Endometrial microvascular endothelial cells (primary cell): ENCODE data around the gene MOBP. TPM values are rescaled to one million over a fixed set of nuclear protein-coding genes. Genes with fewer than 3 reads are reported as not detected.
"Not testable (repeated sequence)": the region's sequence is repeated elsewhere in the genome, so short reads cannot be mapped to it uniquely, and the experiment has no call there.

Experiments used
- in situ Hi-C: cut with HindIII; loops from 2 replicates; pipeline ENCODE4 v1.10.0; 2017; ENCODE audit warnings: low sequenced_read_pairs, low pct_unique_long_range_greater_than_20kb; ENCODE audit errors: inconsistent ontology term
- total RNA-seq: library from RNA; depleted of rRNA; stranded (reverse); fragments of >200 nt; gene quantifications from one replicate; pipeline ENCODE4 v1.2.3, GENCODE V29; 2015; ENCODE audit errors: inconsistent ontology term

Gene MOBP
- total RNA-seq, 1 donor from 2014 or later, result not detected

GRCh38 chr3:39447637-39448483, 19.6 kb upstream of the MOBP start:
- in situ Hi-C loops, result no loop called here

GRCh38 chr3:39448506-39449233, 18.8 kb upstream of the MOBP start:
- in situ Hi-C loops, result no loop called here

DNA sequence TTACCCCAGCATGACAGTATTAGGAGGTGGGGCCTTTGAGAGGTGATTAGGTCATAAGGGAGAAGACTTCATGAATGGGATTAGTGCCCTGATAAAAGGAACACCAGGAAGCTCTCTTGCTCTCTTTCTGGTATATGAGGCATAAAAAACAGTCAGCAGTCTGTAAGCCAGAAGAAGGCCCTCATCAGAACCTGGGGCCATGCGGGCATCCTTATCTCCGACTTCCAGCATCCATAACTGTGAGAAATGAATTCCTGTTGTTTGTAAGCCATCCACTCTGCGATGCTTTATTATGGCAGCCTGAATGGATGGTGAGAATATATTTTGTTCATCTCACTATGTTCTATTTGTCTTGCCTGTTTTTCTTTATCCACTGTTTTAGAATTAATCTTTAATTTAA, 17.7 kb upstream of the MOBP start:
- in situ Hi-C loops, result no loop called here

GRCh38 chr3:39453134-39453533, 14.3 kb upstream of the MOBP start:
- in situ Hi-C loops, result no loop called here

GRCh38 chr3:39453872-39454271, 13.6 kb upstream of the MOBP start:
- in situ Hi-C loops, result not testable (repeated sequence)

GRCh38 chr3:39454591-39455217, 12.8 kb upstream of the MOBP start:
- in situ Hi-C loops, result no loop called here

DNA sequence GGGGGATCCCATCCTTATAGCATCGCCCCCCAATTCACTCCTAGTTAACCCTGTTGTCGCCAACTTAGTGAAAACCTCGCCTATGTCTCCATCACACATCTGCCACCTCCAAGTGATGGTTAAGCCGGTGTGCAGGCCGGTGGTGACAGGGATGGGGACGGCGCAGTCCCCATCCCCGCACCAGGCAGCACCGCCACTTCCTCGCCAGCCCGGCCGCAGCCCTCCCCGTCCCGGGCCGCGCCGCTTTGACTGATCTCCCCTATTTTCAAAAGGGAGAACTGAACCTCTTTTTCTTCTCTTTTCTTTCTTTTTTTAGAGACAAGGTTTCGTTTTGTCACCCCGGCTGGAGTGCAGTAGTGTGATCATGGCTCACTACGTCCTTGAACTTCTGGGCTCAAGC, 11.3 kb upstream of the MOBP start:
- in situ Hi-C loops, result no loop called here

GRCh38 chr3:39457361-39457760, 10.1 kb upstream of the MOBP start:
- in situ Hi-C loops, result no loop called here

DNA sequence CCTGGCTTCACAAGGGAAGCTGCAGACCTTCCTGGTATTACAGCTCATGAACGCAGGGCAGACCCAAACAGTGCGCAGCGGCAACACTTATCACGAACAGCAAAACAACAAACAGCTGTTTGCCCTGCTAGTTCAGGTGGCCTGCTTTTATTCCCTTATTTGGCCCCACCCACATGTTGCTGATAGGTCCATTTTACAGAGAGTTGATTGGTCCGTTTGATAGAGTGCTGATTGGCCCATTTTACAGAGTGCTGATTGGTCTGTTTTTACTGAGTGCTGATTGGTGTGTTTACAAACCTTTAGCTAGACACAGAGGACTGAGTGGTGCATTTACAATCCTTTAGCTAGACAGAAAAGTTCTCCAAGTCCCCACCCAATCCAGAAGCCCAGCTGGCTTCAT, 8.9 kb upstream of the MOBP start:
- in situ Hi-C loops, result not testable (repeated sequence)

DNA sequence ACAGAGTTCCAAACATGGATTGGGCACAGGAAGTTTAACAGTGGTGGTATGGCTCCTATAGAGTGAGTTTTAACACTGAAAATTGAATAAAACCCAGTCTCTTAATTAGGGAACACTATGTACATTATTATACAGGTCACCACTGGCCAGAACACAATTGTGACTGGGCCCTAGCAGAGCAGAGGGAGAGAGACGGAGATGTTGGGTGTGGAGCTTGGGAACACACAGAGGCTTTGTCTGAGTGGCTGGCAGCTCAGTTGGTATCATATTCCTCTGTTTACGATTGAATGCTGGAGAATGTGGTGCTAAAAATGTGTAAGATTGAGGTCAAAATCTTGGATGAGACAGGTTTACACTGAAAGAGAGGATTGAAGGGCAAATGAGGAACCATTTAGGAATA, 6.8 kb upstream of the MOBP start:
- in situ Hi-C loops, result no loop called here

DNA sequence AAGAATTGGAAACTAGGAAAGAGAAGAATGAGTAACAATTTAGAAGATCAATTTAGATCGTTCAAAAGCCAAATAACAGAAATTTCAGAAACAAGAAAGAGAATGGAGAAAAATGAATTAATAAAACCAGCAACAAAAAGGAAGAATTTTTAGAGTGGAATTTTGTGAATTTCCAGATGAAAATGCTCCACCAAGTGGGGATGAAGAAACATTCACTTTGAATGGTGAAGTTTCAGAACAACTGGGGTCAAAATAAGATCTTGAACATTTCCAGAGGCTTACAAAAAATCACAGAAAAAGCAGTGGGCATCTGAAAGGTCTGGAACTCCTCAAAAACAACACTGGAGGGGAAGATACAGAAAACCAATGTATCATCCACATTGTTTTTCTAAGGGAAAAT, 4.2 kb upstream of the MOBP start:
- in situ Hi-C loops, result no loop called here

- in situ Hi-C loops, result no loop called here
Measured at GRCh38 chr3:39466988-39467387, 492 bp upstream of the MOBP start.

DNA sequence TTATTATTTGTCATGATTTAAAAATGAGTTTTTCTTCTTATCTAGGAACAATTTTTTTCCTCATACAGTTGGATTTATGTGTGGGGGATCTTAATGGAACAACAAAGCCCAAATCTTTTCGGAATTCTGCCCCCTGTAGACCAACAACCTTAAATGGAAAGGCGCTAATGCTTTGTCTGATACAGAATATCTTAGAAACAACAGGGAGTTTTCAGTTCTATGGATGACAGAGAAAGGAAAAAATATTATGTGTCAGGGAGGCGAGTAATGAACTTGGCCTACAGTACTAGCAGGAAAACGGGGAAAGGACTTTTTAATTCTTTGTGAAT, 592 bp downstream of the MOBP start:
- in situ Hi-C loops, result no loop called here

DNA sequence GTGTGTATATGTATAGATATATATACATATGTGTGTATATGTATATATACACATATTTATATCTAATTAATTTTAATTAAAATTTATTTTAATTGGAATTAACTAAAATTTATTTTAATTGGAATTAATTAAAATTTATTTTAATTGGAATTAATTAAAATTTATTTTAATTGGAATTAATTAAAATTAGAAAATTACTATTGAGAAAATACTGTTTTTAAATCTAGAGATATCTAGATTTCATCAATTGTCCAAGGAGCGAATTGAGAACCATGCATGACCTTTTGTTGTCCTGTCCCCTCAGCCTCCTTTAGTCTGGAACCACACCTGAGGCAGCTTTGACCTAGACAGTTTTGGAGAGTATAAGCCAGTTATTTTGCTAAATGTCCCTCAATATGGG, 1.8 kb downstream of the MOBP start:
- in situ Hi-C loops, result no loop called here

DNA sequence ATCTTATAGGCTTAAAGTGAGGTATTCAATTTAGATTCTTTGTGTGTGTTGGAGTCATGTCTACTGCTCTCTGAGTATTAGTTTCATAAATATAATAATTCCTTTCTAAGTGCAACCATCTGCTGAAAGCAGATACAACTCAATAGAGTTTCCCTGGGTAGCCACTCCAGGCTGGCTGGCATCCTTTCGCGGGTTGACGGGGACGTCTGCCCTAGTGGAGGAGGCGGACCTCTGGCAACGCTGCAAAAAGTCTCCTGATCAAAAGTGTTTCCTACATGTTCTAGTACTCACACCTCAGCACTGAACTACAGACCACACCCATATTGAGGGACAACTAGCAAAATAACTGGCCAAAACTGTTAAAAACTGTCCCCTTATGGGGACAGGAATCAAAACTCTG, 2.5 kb downstream of the MOBP start:
- in situ Hi-C loops, result no loop called here

- in situ Hi-C loops, result no loop called here
Measured at GRCh38 chr3:39471652-39472051, 4.2 kb downstream of the MOBP start.

DNA sequence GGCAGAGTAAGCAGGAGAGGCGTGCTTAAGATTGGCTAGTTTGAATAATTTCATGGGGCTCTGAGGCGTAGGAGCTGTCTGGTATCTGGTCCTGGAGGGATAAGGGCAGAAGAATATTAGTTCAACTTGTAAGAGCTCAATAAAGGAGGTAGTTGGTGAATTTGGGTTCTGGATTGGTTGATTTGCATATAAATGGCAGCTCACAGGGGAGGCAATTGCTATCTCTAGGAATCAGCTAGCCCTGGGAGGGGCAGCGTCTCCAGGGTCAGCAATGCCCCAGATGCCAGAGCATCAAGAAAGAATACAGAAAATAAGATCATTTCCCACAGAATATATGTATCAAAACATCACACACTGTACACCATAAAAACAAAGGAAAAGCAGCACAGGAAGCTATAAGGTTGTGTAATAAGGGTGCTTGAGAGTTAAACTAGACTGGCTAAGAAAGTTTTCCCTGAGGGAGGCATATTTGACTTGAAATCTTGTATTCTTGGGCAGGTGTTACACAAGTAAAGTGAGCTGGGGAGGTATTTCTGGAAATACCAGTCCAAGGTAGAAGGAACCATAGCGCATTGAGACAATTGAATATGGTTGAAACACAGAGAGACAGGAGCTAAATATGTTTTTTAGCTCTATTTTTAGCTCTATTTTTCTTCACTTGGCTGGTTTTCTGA, 6.1 kb downstream of the MOBP start:
- in situ Hi-C loops, result no loop called here

DNA sequence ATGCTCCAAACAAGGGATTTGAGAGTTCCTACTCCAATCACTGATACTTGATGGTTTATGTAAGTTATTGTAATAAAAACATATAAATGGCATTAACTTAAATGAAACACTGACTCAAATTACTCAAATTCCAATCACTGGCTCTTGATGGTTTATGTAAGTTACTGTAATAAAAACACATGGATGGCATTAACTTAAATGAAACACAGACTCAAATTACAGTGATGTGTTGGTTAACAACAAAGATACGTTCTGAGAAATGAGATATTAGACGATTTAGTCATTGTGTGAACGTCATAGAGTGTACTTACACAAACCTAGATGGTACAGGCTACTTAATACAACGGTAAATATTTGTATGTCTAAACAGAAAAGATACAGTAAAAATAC, 6.6 kb downstream of the MOBP start:
- in situ Hi-C loops, result no loop called here

DNA sequence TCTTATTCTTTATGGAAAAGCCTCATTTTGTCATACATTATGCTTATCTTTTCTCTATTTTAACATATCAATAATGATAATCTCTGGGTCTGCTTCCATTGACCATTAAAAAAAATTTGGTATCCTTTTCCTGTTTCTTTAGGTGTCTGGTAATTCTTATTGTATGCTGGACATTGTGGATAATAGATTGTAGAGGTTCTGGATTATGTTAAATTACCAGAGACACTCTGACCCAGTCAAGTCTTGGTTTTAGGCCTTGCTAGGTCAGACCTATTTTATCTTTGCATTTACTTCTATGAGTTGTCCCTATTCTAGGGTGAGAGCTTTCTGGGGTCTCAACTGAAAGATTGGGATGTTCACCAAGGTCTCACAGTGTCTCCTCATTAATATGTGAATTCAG, 9.3 kb downstream of the MOBP start:
- in situ Hi-C loops, result no loop called here

DNA sequence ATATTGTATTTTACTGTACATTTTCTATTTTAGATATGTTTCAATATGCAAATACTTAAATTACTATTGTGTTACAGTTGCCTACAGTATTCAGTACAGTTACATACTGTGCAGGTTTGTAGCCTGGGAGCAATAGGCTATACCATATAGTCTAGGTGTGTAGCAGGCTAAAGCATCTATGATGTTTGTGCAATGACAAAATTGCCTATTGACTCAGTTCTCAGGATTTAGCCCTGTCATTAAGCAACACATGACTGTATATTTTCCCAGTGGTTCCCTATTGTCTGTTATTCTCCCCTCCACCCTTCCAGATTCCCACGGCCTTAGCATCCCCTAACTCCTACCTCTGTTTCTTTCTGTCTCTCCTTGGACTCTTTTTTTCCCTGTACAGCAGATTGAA, 10.7 kb downstream of the MOBP start:
- in situ Hi-C loops, result no loop called here
